IPS-20b (cell line): ENCODE results near the gene RPL12.

Experiments
- H3K27ac ChIP-seq: one replicate; pipeline ENCODE4 v1.5.1; 2013; ENCODE audit warnings: low read length
- H3K27me3 ChIP-seq: 2 replicates; pipeline ENCODE4 v1.6.1; 2013; ENCODE audit warnings: mild to moderate bottlenecking, low read length, inconsistent platforms; ENCODE audit not compliant: insufficient read depth
- H3K36me3 ChIP-seq: 2 replicates; pipeline ENCODE4 v1.6.1; 2013; ENCODE audit warnings: low read depth, mild to moderate bottlenecking, inconsistent platforms, low read length, moderate library complexity; ENCODE audit not compliant: insufficient read depth
- H3K4me1 ChIP-seq: 2 replicates; pipeline ENCODE4 v1.6.1; 2013; ENCODE audit warnings: mild to moderate bottlenecking, control low read depth, inconsistent platforms, low read length, moderate library complexity; ENCODE audit not compliant: insufficient read depth
- H3K4me3 ChIP-seq: 2 replicates; pipeline ENCODE4 v1.5.1; 2013; ENCODE audit warnings: mild to moderate bottlenecking, low read length, inconsistent platforms
- H3K9ac ChIP-seq: 2 replicates; pipeline ENCODE4 v1.6.1; 2013; ENCODE audit warnings: low read depth, mild to moderate bottlenecking, inconsistent platforms, low read length, moderate library complexity
- H3K9me3 ChIP-seq: 2 replicates; pipeline ENCODE4 v1.6.1; 2013; ENCODE audit warnings: mild to moderate bottlenecking, low read depth, low read length, inconsistent platforms; ENCODE audit not compliant: insufficient read depth

RPL12 gene

GRCh38 chr9:127447416-127448111, 3.6 kb downstream of the RPL12 start:
- H3K27ac ChIP-seq = no peak overlapping the region
- H3K9ac ChIP-seq = peak overlapping the region; percentile 99; the same call in 1 of the 2 replicates
- H3K36me3 ChIP-seq = peaks cover 75% of the 10 kb centered on the region
- H3K4me3 ChIP-seq = peak overlapping the region; percentile 95
- H3K27me3 ChIP-seq = no peaks in the 10 kb centered on the region
- H3K9me3 ChIP-seq = peaks cover 7% of the 10 kb centered on the region
- peaks cover 3% of the 10 kb centered on the region; the same call in 1 of the 2 replicates for H3K4me1 ChIP-seq

DNA sequence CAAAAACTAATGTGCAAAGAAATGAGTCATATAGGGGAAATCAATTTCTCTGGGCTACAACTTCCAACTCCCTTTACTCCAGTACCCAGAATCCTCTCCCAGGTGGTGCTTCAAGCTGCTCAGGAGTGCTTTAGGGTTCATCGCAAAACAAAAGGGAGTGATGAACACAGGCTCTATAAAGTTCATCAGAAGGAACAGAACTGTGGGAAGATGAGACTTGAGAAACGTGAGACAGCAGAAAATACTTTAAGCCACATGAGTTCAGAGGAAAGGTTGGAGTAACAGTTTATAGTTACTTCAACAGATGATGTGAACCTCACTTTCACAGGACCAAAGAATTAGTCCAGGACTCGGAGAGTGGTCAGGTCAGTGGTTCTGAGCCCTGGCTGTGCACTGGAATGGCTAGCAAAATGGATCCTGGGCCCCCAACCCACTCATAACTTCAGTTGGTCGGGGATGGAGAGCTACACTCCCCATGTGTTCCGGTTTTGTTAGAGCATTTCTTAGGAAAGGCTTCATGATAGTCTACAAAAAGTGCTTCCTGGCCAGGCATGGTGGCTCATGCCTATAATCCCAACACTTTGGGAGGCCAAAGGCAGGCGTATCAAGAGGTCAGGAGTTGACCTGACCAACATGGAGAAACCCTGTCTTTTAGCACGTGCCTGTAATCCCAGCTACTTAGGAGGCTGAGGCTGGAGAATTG, 4.3 kb downstream of the RPL12 start:
- Histone ChIP-seq H3K27me3 (no peaks in the 10 kb centered on the region), H3K4me1 (no peaks in the 10 kb centered on the region), H3K36me3 (peaks cover 78% of the 10 kb centered on the region), H3K4me3 (no peak overlapping the region), H3K9me3 (peaks cover 7% of the 10 kb centered on the region), H3K9ac (no peak overlapping the region), H3K27ac (no peak overlapping the region)

DNA sequence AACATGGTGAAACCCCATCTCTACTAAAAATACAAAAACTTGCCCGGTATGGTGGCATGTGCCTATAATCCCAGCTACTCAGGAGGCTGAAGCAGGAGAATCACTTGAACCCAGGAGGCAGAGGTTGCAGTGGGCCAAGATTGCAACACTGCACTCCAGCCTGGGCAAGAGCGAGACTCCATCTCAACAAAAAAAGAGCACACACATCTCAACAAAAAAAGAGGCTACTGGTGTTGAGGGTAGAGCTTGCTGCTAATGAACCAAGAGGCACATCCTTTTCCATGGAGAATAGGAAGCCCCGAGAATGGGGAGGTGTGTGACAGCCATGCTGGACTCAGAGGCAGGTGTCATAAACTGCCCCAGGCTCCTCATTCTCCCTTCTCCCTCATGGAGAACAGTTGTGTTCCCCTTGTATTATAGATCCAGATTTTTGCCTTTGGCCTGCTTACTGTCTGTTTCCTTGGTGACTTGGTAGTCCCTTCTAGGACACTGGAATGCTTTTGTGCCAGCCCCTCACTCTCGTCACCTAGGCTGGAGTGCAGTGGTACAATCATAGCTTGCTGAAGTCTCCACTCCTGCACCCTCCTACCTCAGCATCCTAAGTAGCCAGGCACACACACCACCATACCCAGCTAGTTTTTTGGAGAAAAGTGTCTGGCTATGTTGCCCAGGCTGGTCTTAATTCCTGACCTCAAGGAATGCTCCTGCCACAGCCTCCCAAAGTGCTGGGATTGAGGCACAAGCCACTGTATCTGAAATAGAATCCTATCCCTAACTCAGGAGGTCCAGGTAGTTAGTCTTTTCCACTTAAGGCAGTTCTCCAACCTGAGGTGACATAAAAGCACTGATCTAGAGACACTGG, 5.1 kb downstream of the RPL12 start:
- Histone ChIP-seq H3K36me3 (peaks cover 82% of the 10 kb centered on the region), H3K9ac (no peak overlapping the region), H3K27ac (no peak overlapping the region), H3K9me3 (peaks cover 7% of the 10 kb centered on the region), H3K4me1 (no peaks in the 10 kb centered on the region), H3K4me3 (no peak overlapping the region), H3K27me3 (no peaks in the 10 kb centered on the region)

- H3K9me3 ChIP-seq = peaks cover 7% of the 10 kb centered on the region
- H3K36me3 ChIP-seq = peaks cover 84% of the 10 kb centered on the region
- H3K9ac ChIP-seq = no peak overlapping the region
- no peaks in the 10 kb centered on the region for H3K27me3 ChIP-seq
- no peak overlapping the region for H3K27ac ChIP-seq
- no peaks in the 10 kb centered on the region for H3K4me1 ChIP-seq
- H3K4me3 ChIP-seq = no peak overlapping the region
Measured at GRCh38 chr9:127444921-127445850, 6.0 kb downstream of the RPL12 start.

- H3K4me3 ChIP-seq = no peak overlapping the region
- no peaks in the 10 kb centered on the region for H3K4me1 ChIP-seq
- peaks cover 7% of the 10 kb centered on the region for H3K9me3 ChIP-seq
- H3K27ac ChIP-seq = no peak overlapping the region
- H3K27me3 ChIP-seq = no peaks in the 10 kb centered on the region
- H3K36me3 ChIP-seq = peaks cover 81% of the 10 kb centered on the region
- H3K9ac ChIP-seq = no peak overlapping the region
Measured at GRCh38 chr9:127444283-127444920, 6.8 kb downstream of the RPL12 start.

DNA sequence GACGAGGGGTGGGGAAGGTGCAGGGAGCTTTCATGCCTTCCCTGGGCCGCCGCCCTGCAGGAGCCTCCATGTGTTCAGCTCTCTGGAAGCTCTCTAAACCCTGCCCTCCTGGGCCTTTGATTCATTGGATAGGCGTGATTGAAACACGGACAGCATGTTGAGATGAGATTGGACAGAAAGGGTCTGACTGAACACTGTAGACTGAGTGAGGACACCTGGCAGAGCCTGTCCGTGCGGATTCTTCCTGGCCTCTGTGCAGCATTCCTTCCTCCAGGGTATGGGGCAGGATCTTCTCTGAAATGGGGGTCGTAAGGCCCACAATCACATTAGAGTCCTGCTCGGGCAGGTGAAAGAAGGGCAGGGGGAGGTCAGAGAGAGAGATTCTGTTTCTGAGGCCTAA, 12.8 kb downstream of the RPL12 start:
- peaks cover 77% of the 10 kb centered on the region for H3K36me3 ChIP-seq
- H3K27me3 ChIP-seq = no peaks in the 10 kb centered on the region
- H3K27ac ChIP-seq = no peak overlapping the region

DNA sequence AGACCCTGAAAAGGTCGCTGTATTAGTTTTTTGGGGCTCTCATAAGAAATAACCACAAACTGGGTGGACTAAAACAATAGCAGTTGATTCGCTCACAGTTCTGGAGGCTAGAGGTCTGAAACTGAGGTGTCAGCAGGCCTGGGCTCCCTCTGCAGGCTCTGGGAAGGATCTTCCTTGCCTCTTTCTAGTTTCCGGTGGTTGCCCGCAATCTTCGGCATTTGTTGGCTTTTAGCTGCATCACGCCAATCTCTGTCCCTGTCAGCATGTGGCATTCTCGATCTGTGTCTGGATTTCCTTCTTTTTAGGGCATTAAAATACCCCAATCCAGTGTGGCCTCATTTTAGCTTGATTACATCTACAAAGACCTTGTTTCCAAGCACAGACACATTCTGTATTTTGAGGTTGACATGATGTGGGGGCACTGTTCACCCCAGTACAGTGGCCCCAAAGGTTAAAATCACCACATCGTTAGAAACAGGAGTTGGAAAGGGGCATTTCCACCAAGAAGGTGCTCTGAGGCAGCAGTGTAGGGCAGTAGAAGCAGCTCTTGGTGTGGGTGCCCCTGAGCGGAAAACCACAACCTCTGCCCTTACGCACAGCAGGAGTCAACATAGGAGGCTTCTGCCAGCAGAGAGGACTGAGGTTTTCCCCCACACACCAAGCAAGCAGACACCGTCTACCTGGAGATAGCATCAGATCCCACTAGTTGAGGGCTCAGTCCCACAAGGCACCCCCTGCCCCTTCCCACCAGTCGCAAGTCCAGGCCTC, 13.5 kb downstream of the RPL12 start:
- no peak overlapping the region for H3K9ac ChIP-seq
- H3K36me3 ChIP-seq = peaks cover 81% of the 10 kb centered on the region
- H3K27ac ChIP-seq = no peak overlapping the region
- H3K4me1 ChIP-seq = no peaks in the 10 kb centered on the region
- H3K4me3 ChIP-seq = no peak overlapping the region
- H3K9me3 ChIP-seq = no peaks in the 10 kb centered on the region
- H3K27me3 ChIP-seq = no peaks in the 10 kb centered on the region

More for the DNA sequence above, 12.8 kb downstream of the RPL12 start:
- Histone ChIP-seq H3K4me3 (no peak overlapping the region), H3K9ac (no peak overlapping the region), H3K4me1 (no peaks in the 10 kb centered on the region), H3K9me3 (no peaks in the 10 kb centered on the region)

- H3K36me3 ChIP-seq = peaks cover 53% of the 10 kb centered on the region
- no peak overlapping the region for H3K4me3 ChIP-seq
- H3K27me3 ChIP-seq = no peaks in the 10 kb centered on the region
- H3K9me3 ChIP-seq = no peaks in the 10 kb centered on the region
- no peaks in the 10 kb centered on the region for H3K4me1 ChIP-seq
- H3K9ac ChIP-seq = no peak overlapping the region
- no peak overlapping the region for H3K27ac ChIP-seq
Measured at GRCh38 chr9:127430415-127430814, 20.8 kb downstream of the RPL12 start.

DNA sequence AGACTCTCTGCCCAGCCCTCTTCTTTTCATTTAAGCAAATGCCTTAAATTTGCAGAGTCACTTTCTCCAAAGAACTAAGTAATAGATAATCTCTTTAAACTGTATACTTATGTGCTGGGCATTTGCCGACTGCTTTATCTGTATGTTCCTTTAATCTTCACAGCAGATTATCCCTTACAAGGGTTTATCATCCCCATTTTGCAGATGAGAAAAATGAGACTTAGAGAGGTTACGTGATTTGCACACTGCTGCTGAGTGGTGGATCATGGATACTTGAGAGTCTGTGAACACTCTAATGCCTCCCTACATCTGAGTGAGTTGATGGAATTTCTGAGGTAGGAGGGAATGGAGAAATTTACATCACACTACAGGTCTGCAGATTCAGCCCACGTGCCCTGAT, 22.9 kb downstream of the RPL12 start:
- H3K9me3 ChIP-seq = no peaks in the 10 kb centered on the region
- H3K4me1 ChIP-seq = no peaks in the 10 kb centered on the region
- H3K27ac ChIP-seq = no peak overlapping the region
- no peak overlapping the region for H3K9ac ChIP-seq
- H3K4me3 ChIP-seq = no peak overlapping the region
- no peaks in the 10 kb centered on the region for H3K27me3 ChIP-seq
- peaks cover 34% of the 10 kb centered on the region for H3K36me3 ChIP-seq

DNA sequence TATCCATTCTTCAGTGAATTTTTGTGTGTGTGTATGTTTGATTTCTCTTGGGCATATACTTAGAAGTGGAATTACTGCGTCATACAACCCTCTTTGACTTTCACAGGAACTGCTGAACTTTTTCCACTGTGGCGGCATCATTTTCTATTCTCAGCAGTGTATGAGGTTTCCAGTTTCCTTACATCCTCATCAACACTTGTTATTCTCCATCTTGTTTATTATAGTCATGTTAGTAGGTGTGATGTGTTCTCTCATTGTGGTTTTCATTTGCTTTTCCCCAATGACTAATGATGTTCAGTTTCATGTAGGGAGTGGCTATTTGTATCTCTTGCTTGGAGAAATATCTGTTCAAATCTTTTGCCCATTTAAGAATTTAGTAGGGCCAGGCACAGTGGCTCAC, 24.4 kb downstream of the RPL12 start:
- no peaks in the 10 kb centered on the region for H3K27me3 ChIP-seq
- H3K27ac ChIP-seq = no peak overlapping the region
- H3K4me1 ChIP-seq = no peaks in the 10 kb centered on the region
- peaks cover 28% of the 10 kb centered on the region; the same call in 1 of the 2 replicates for H3K36me3 ChIP-seq
- no peak overlapping the region for H3K9ac ChIP-seq
- no peak overlapping the region for H3K4me3 ChIP-seq
- H3K9me3 ChIP-seq = no peaks in the 10 kb centered on the region
